ENCODE results near the gene LONRF2. TPM values are rescaled to one million over a fixed set of nuclear protein-coding genes. Genes with fewer than 3 reads are reported as not detected.

Gene LONRF2
- total RNA-seq, 1 experiment from 2014 or later, result 2.7 TPM

GRCh38 chr2:100327742-100328141, 5.4 kb upstream of the LONRF2 start:
- no peak overlapping the region for H2AK5ac ChIP-seq (ENCODE audit: insufficient read length, low read length)
- no peak overlapping the region for H3K27ac Mint-ChIP-seq

More at GRCh38 chr2:100327742-100328141, 5.4 kb upstream of the LONRF2 start:
- no peak overlapping the region for H3K4me3 Mint-ChIP-seq
- H3K9me3 Mint-ChIP-seq, result peaks cover 3 to 5% of the 10 kb centered on the region in 2 experiments; a peak in 3 of 5 replicates
- no peak overlapping the region for H2AFZ ChIP-seq (ENCODE audit: low read length)
- no peak overlapping the region for H3K9ac ChIP-seq (ENCODE audit: extremely low read depth, insufficient read length, low read length)
- H2BK15ac ChIP-seq (ENCODE audit: low read depth, low read length), result no peak overlapping the region
- no peaks in the 10 kb centered on the region for H3K79me1 ChIP-seq (ENCODE audit: insufficient read depth, low read depth, low read length, poor library complexity, severe bottlenecking)
- H3K23ac ChIP-seq (ENCODE audit: insufficient read length, low read depth, low read length), result no peak overlapping the region
- H3K27ac ChIP-seq (ENCODE audit: insufficient read length, low read depth, low read length), result no peak overlapping the region
- no peak overlapping the region for H3K56ac ChIP-seq (ENCODE audit: insufficient read length, low read depth, low read length)
- no peaks in the 10 kb centered on the region for H3K9me3 ChIP-seq (ENCODE audit: control insufficient read depth, low read depth, low read length)
- no peak overlapping the region for H2BK5ac ChIP-seq (ENCODE audit: insufficient read length, low read length)
- H3K4me2 ChIP-seq (ENCODE audit: insufficient read depth, insufficient read length, low read length), result no peak overlapping the region
- no peak overlapping the region for H2BK12ac ChIP-seq (ENCODE audit: insufficient read length, low read depth, low read length)
- H3K4me1 ChIP-seq (ENCODE audit: insufficient read depth, low read length), result no peaks in the 10 kb centered on the region
- H2BK120ac ChIP-seq (ENCODE audit: low read depth, low read length, poor library complexity, severe bottlenecking), result no peak overlapping the region
- DNase-seq, result no peak
- H4K8ac ChIP-seq (replicated peaks; ENCODE audit: insufficient read length, low read depth, low read length), result no peak overlapping the region
- peaks cover 10% of the 10 kb centered on the region; the same call in 1 of the 2 replicates for H3K27me3 ChIP-seq (ENCODE audit: insufficient read depth, low read length)
- peaks cover 35% of the 10 kb centered on the region for H3K27me3 Mint-ChIP-seq (ENCODE audit: low read depth)
- no peaks in the 10 kb centered on the region for H4K20me1 ChIP-seq (ENCODE audit: control insufficient read depth, insufficient read depth, insufficient read length)
- H3T11ph ChIP-seq (ENCODE audit: low read length), result no peak overlapping the region
- no peaks in the 10 kb centered on the region for H3K4me1 Mint-ChIP-seq
- no peaks in the 10 kb centered on the region for H3K79me2 ChIP-seq (ENCODE audit: insufficient read depth, low read length)
- H3K23me2 ChIP-seq (ENCODE audit: insufficient read length, low read depth, low read length, poor library complexity, severe bottlenecking), result no peaks in the 10 kb centered on the region
- H3K14ac ChIP-seq (ENCODE audit: insufficient read depth, low read length), result no peak overlapping the region
- no CpG with 5 or more reads among the region's 4 CpGs for WGBS (ENCODE audit: extremely low coverage, insufficient read length, low lambda C conversion rate)
- no peak for TF ChIP-seq CTCF (conservative IDR thresholded peaks at IDR 0.05)
- no peak overlapping the region for H3K18ac ChIP-seq (ENCODE audit: insufficient read length, low read depth, low read length)
- no peak overlapping the region for H2BK20ac ChIP-seq (ENCODE audit: low read depth, low read length, poor library complexity, severe bottlenecking)
- no peaks in the 10 kb centered on the region for H3K36me3 Mint-ChIP-seq (ENCODE audit: insufficient read depth in 1 of 3, low read depth in 3 of 3)
- H4K91ac ChIP-seq (ENCODE audit: insufficient read length, low read depth, low read length), result no peak overlapping the region
- H3K4ac ChIP-seq (ENCODE audit: low read depth, low read length), result no peak overlapping the region
- H4K5ac ChIP-seq (ENCODE audit: insufficient read length, low read depth, low read length), result no peak overlapping the region

Measured in H9 (cell line).